Renal cortical epithelial cell (primary cell): ENCODE measurements around the gene NIPAL3. TPM values are rescaled to one million over a fixed set of nuclear protein-coding genes. Genes with fewer than 3 reads are reported as not detected.

ENCODE experiments used
- DNase-seq: peaks from one replicate; pipeline ENCODE4 v3.0.0-alpha.2; 2011; ENCODE audit warnings: low read depth
- total RNA-seq: library from RNA; depleted of rRNA; stranded (reverse); fragments of >200 nt; gene quantifications from 2 replicates; pipeline ENCODE4 v1.2.3, GENCODE V29; 2014

The NIPAL3 gene
- total RNA-seq, 1 donor from 2014 or later, result 95.8 TPM

- no peak for DNase-seq
Measured at GRCh38 chr1:24457866-24458265, 42.3 kb downstream of the NIPAL3 start.

DNA sequence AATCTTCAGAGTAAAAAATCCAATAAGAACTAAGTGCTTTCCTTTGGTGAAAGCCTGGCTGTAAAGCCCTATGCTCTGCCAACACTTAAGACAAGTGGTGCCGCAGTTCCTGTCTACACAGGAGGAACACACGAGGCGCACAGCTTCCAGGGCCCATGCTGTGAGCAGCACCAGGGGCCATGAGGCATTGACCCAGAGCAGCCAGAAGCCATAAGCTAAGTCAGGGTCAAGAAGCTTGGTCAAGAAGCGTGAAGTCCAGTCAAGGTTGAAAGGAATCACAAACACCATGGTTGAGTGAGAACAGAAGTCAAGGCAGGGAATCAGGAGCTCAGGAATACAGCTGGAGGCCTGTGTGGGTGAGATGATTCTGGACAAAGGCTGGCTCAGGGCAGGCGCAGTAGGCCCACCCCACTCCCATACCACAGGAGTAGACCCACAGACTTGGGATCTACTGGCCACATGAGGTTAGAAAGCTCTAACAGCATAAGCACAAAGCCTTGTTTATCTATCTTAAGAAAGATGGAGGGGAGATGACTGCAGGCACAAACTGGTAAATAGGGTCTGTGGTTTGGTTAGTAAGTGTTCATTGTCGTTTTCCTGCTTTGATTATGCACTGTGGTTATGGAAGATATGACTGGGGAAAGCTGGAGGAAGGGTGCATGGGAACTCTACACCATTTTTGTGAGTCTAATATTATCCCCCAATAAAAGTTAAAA is 44.1 kb downstream of the NIPAL3 start:
- peak; percentile 91 for DNase-seq

- peak; percentile 57 for DNase-seq
Measured at GRCh38 chr1:24462128-24462527, 46.5 kb downstream of the NIPAL3 start.

GRCh38 chr1:24463776-24464735 is 48.5 kb downstream of the NIPAL3 start:
- no peak for DNase-seq

GRCh38 chr1:24465099-24465498 is 49.5 kb downstream of the NIPAL3 start:
- DNase-seq, result no peak

- DNase-seq, result no peak
Measured at GRCh38 chr1:24465638-24466037, 50.0 kb downstream of the NIPAL3 start.

GRCh38 chr1:24468685-24469316 is 53.2 kb downstream of the NIPAL3 start:
- no peak for DNase-seq

DNA sequence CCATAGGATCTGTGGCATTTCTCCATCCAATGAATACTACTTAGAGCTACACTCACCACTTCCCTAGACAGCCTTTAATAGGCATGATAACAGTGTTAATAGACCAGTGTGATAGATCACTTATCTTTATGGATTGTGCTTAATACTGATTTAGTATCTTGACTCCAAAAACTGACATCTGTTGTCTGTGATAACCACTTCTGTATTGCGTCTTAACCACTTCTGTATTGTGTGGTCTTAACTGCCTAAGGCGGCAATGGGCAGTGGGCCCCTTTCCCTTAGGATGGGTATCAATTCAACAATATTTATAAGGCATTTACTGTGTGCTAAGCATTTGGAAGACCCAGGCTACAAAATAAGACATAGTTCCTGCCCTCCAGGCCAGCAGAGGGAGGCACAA is 55.0 kb downstream of the NIPAL3 start:
- DNase-seq, result no peak

DNA sequence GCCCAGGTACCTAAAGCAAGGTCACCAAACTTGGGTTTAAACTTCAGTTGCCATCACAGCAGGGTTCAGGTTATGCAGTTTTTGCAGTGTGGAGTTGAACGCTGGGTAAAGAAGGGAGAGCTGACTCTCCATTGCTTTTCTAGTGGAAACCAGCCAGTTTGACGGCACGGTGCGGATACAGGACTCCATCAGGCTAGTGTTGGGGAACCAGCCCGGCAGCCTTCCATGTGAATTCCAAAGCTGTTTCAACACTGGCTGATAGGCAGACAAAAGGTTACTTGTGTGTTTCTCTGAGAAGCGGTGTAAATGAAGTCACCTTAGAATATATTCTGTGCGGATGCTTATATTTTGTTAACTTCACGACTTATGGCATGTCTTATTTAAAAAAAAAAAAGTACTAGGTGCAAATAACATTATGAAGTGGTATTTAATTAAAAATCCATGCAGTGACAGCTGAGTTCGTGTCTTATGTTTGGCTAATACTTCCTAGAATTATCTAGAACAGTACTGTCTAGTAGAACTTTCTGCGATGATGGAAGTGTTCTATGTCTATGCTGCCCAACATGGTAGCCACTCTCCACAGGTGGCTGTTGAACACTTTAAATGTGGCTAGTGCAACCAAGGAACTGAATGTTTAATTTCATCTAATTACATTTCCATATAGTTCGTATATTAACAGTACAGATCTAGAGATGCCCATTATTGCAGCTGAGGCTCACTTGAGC is 57.1 kb downstream of the NIPAL3 start:
- no peak for DNase-seq

- DNase-seq, result no peak
Measured at GRCh38 chr1:24474193-24474592, 58.6 kb downstream of the NIPAL3 start.

DNA sequence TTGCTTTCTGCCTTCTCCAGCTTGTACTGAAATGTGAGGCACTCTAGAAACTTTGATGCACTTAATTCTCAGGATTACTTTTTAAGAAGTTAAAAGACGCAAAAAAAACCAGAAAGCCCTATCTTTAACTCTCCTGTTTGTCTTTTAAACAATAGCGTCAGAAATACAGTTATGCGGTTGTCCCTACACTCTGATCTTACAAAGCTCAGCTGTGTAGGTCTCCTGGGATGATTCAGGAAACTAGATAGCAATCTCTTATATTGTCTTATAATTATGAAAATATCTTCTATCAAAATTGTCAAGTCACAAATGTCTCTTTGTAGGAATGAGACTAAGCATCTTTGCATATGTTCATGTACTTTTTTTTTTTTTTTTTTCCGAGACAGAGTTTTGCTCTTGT is 60.1 kb downstream of the NIPAL3 start:
- no peak for DNase-seq

DNA sequence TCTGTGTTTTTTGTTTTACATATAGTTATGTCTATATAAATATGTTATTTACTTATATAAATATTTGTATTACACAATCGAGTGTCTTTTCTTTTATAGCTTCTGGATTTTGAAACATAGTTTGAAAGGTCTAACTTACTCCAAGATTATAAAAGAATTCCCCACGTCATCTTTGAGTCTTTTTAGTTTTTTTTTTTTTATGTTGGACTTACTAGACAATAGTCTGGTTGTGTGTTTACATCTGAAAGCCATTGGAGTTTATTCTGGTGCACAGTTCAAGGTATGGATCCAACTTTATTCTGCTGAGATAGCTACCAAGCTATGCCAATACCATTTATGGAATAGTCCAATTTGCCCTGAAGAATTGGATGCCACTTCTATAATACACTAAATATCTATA is 61.0 kb downstream of the NIPAL3 start:
- no peak for DNase-seq

- DNase-seq, result no peak
Measured at GRCh38 chr1:24477309-24477708, 61.7 kb downstream of the NIPAL3 start.

DNA sequence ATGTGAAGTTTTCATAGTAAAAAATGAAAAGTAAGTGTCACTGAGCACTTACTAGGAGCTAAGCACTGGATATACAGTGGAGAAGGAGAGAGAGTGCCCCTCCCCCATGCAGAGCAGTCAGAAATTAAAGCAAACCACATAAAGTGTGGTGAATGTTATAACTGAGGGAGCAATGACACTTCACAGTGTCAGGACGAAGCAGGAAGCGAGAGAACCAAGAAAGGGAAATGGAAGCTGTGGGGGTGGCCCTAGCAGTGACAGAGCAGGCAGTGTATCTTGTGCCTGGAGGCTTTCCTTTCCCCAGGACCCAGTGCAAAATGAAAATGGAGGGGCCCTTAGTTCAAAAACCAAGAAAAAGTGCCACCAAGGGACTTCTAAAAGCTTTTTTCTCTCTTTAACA is 65.5 kb downstream of the NIPAL3 start:
- DNase-seq, result no peak

DNA sequence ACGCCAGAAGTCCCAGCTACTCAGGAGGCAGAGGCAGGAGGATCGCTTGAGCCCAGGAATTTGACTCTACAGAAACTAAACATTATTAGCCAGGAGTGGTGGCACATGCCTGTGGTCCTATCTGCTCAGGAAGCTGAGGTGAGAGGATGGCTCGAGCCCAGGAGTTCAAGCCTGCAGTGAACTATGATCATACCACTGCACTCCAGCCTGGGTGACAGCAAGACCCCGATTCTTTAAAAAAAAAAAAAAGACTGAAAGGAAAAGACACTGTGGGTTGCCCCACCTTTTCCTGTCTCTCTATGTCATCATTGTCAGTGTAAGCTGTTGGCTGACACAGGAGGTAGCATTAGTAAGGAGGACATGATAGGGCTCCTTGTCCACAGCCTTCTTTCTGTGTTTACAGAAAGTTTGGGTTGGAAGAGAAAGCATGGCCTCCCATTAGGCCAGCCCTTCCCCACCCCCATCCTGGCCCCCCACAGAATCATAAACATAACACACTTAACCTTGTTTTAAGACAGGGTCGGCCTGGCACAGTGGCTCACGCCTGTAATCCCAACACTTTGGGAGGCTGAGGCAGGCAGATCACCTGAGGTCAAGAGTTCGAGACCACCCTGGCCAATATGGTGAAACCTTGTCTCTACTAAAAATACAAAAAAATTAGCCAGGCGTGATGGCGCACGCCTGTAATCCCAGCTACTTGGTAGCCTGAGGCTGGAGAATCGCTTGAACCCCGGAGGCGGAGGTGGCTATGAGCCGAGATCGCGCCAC is 66.4 kb downstream of the NIPAL3 start:
- no peak for DNase-seq

- no peak for DNase-seq
Measured at GRCh38 chr1:24483441-24483840, 67.8 kb downstream of the NIPAL3 start.

- no peak for DNase-seq
Measured at GRCh38 chr1:24484199-24484598, 68.6 kb downstream of the NIPAL3 start.

- no peak for DNase-seq
Measured at GRCh38 chr1:24486331-24487065, 70.9 kb downstream of the NIPAL3 start.

GRCh38 chr1:24487455-24487854 is 71.9 kb downstream of the NIPAL3 start:
- DNase-seq, result no peak

- peak; percentile 68 for DNase-seq
Measured at GRCh38 chr1:24488159-24488558, 72.6 kb downstream of the NIPAL3 start.
